CD1c-positive myeloid dendritic cell (primary cell): Measurements from ENCODE around the gene ZFY.
"Not testable (repeated sequence)": the region's sequence is repeated elsewhere in the genome, so short reads cannot be mapped to it uniquely, and the experiment has no call there.

ENCODE experiments used
- DNase-seq: peaks from one replicate; pipeline ENCODE4 v3.0.0-alpha.2; 2016; ENCODE audit errors: extremely low spot score

The ZFY gene

DNA sequence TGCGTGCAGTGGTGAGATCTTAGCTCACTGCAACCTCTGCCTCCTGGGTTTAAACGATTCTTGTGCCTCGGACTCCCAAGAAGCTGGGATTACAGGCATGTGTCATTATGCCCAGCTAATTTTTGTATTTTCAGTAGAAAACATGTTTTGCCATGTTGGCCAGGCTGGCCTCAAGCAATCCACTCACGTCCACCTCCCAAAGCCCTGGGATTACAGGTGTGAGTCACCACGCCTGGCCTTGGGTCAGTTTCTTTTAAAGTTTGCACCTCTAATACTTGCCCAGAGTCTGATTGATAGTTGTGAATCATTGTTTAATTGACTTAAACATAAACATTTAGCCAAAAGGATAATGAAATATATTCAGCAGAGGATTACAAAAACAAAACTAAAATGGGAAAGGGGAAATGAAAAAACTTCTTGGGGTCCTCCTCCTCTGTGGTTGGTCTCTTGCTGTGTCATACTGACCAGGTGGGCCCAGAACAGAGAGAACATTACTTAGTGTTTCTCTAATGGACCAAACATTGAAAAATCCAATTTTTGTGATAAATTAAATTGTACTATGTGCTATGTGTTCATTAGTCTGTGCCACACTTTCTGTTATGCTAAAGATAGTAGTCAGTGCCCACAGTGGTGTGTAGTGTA lies 38.0 kb downstream of the ZFY start:
- DNase-seq: peak; percentile 14

DNA sequence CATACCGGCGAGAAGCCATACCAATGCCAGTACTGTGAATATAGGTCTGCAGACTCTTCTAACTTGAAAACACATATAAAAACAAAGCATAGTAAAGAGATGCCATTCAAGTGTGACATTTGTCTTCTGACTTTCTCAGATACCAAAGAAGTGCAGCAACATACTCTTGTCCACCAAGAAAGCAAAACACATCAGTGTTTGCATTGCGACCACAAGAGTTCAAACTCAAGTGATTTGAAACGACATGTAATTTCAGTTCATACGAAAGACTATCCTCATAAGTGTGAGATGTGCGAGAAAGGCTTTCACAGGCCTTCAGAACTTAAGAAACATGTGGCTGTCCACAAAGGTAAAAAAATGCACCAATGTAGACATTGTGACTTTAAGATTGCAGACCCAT lies 44.1 kb downstream of the ZFY start:
- DNase-seq: no peak

DNA sequence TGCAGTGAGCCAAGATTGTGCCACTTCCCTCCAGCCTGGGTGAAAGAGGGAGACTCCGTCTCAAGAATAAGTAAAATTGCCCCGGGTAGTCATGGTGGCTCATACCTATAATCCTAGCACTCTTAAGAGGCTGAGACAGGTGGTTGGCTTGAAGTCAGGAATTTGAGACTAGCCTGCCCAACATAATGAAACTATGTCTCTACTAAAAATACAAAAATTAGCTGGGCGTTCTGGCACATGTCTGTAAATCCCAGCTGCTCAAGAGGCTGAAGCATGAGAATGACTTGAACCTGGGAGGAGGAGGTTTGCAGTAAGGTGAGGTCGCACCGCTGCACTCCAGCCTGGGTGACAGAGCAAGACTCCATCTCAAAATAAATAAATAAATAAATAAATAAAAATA lies 49.3 kb downstream of the ZFY start:
- DNase-seq: no peak

DNA sequence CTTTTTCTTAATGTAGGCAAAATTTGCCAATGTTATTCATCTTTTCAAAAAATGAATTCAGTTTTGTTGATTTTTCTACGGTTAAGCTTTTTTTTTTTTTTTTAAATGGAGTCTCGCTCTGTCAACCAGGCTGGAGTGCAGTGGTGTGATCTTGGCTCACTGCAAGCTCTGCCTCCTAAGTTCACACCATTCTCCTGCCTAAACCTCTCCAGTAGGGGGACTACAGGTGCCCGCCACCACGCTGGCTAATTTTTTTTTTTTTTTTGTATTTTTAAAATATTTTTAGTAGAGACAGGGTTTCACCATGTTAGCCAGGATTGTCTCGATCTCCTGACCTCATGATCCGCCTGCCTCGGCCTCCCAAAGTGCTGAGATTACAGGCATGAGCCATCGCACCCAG lies 52.0 kb downstream of the ZFY start:
- not testable (repeated sequence) for DNase-seq

DNA sequence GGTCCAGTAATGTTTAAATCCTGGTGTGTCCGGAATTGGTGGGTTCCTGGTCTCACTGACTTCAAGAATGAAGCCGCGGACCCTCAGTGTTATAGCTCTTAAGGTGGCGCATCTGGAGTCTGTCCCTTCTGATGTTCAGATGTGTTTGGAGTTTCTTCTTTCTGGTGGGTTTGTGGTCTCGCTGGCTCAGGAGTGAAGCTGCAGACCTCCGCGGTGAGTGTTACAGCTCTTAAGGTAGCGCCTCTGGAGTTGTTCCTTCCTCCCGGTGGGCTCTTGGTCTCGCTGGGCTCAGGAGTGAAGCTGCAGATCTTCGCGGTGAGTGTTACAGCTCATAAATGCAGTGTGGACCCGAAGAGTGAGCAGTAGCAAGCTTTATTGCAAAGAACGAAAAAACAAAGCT lies 62.2 kb downstream of the ZFY start:
- not testable (repeated sequence) for DNase-seq

DNA sequence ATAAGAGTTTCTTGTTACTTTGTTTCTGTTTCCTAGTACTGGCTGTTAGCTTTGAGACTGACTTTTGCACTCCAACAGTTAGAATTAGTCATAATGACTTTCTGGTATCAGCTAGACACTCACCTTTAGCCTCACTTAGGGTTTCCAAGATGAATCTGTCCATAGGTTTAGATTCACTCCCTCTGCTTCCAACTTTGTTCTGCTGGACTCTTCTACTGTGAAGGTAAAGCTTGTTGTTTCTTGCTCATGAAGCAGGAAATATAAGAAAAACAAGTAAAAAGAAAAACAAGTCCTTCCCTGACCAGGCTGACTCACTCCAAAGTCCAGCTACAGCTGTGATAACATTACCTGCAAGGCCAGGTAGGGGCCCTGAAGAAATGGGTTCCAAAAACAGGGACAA lies 67.0 kb downstream of the ZFY start:
- DNase-seq: no peak

DNA sequence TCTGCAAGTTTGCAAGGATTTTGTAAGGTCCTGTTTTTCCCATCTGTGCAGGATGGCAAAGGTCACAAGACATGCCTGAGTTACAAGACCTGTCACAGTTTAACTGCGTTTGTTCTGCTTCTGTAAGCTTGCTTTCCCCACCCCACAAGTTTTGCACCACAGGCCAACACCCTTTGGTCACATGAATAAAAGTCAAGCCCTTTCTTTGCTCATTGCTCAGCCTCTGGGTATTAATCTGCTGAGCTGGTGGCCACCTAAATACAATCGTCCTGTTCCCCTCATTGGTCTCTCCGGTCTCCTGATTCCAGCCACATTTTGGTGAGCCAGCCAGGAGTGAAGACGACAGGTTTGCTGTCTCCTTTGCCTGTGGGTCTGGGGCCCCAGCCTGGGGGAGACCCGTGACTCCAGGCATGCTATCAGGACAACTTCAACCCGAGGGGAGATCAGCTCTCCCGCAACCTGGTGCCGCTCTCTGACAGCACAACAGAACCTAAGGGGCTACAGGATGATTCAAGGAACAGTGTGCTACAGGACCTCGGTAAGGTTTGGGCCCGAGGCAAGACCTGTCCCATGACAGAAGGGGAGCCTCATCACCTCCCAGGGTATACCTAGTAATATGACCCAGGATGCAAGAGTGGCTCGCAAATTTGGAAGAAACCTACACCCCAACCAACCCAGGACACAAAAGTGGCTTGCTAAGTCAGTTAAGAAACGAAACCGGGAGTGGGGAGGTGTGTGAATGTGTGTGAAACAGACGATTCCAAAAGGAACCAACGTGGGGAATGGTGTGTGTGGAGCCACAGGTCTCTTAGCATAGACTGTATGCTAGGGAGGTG lies 67.7 kb downstream of the ZFY start:
- DNase-seq: peak; percentile 66

DNA sequence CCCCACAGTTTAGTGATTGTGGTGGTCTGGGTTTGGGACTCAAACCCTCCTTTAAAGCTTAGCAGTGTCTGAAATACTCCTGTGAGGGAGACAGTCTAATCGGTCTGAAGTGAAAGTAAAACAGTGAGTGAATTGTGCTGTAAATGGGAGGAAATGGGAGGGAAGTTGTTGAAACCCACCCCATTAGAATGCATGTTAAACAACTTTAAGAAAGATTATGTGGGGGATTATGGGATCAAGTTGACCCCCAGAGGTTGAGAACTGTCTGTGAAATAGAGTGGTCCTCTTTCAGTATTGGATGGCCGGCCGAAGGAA lies 68.3 kb downstream of the ZFY start:
- DNase-seq: no peak

DNA sequence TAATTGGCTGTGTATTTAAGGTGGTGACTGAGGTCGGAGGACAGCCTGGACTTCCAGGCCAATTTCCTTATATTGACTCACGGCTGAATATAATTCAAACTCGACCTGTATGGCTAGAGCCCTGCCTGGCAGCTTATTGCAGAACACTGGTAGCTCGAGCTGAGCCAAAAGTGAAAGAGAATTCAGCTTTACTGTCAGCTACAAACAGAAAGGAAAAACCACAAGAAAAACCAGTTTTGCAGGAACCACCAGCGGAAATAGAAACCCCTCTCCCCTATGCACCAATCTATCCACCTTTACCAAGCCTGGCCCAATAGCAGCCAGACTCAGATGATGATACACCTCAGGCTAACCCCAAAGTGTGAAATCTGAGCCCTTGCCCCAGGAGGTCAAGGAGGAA lies 68.7 kb downstream of the ZFY start:
- peak; percentile 13 for DNase-seq

DNA sequence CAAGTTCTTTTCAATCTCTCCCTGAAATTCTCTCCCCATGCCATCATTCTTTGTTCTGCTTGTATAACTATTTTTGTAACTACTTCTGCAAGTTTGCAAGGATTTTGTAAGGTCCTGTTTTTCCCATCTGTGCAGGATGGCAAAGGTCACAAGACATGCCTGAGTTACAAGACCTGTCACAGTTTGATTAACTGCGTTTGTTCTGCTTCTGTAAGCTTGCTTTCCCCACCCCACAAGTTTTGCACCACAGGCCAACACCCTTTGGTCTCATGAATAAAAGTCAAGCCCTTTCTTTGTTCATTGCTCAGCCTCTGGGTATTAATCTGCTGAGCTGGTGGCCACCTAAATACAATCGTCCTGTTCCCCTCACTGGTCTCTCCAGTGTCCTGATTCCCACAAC lies 70.8 kb downstream of the ZFY start:
- peak; percentile 41 for DNase-seq

DNA sequence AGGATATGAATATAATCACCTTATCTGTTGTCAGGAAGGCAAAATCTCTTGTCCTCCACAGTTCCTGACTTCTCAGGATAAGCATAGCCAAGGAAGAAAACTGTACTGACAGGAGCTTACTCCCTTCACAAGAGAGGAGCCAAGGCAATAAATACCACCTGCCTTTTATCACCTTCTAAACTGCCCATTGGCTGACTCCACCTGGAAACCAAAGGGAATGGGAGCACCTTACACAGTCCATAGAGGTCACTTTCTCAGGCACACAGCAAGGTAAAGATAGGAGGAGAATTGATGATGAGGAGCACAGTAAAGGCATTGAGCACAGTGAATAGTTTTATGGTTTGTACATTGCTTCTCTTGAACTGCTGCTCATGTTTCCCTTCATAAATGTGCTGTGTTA lies 72.8 kb downstream of the ZFY start:
- DNase-seq: no peak

DNA sequence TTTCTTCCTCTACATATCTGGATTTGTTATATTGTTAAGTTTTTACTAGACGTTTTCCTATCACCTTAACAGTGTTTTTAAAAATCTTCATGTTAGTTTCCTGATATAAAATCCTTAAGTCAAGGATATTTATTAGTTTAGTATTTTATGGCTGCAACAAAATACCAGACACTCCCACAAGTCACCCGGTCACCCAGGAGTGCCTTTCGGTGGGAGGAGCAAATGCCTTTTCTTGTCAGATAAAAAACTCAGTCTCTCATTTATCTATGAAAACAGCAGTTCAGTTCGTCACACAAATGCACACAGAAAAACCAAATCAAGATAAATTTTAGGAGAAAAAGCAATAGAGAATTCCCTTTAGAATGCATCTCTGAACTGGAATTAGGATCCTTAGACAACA lies 77.0 kb downstream of the ZFY start:
- no peak for DNase-seq

DNA sequence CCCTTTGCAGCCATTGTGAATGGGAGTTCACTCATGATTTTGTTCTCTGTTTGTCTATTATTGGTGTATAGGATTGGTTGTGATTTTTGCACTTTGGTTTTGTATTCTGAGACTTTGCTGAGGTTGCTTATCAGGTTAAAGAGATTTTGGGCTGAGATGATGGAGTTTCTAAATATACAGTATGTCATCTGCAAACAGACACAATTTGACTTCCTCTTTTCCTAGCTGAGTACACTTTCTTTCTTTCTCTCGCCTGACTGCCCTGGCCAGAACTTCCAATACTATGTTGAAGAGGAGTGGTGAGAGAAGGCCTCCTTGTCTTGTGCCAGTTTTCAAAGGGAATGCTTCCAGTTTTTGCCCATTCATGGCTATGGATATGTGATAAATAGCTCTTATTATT lies 81.4 kb downstream of the ZFY start:
- peak; percentile 8 for DNase-seq

DNA sequence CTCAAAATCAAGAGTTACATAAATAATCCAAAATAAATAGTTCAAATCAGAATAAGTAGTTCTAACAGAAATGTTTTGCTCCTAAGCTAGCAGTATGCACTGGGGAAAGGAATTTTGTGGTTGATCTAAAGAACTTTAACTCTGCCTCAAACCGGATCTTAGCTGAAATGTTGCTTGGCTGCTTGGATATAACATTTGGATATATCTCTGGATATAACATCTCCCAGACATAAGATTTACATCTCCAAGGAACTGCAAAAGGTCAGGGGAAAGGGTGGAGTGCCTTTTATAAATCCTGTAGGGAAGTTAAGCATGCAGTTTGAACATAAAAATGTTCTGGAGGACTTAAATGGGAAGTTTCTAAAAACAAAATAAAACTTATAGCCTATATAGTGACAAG lies 83.4 kb downstream of the ZFY start:
- DNase-seq: no peak

DNA sequence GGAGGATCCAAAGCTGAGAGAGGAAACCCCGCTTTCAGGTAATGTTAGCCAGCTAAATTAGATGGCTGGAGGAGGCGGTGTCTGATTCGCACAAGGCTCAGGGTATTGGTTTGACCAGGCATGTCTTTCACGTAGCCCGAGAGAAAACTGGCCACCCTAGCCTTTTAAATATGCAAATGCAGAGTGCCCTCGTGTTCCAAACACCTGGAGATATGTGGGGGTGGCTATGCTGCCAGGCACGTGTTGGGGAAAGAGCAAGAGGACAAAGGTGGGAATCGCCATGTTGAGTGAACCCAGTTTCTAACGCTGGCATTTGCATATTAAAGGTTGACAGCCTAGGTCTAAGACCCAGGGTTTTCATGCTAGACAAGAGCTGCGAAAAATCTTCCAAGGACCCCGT lies 84.4 kb downstream of the ZFY start:
- DNase-seq: no peak

DNA sequence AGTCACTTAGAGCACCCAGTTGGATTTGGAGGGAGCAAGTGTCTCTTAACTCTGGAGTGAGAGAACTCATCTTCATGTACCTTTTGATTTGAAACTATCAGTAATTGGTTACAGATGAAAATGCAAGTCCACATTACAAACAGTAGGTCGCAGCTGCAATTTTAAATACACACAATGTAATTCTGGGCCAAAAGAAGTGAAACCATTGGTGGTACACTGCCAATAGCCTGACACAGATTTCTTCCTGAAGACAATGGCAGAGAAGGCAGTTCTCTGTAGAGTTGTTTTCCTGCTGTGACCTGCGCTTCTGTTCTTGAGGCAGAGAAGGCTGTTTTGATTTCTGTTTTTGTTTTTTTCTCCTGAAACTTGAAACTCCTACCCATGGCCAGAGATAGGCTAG lies 86.0 kb downstream of the ZFY start:
- no peak for DNase-seq

DNA sequence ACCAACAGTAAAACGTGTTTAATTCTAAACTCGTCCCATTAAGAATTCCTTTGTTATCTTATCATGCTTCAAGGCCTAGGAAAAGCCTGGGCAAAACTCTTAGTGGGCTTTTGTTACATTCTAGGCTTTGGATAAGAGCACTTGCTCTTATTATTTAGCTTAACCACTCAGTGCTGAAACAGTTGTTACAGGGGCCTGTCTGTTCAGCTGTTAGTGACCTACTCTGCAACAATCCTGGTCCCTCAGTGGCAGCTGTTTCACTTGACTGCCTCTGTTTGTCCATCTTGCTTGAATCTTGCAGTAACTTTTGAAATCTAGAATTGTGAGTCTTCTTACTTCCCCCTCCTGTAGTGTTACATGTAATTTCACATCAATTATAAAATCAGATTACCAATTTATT lies 88.4 kb downstream of the ZFY start:
- DNase-seq: no peak

DNA sequence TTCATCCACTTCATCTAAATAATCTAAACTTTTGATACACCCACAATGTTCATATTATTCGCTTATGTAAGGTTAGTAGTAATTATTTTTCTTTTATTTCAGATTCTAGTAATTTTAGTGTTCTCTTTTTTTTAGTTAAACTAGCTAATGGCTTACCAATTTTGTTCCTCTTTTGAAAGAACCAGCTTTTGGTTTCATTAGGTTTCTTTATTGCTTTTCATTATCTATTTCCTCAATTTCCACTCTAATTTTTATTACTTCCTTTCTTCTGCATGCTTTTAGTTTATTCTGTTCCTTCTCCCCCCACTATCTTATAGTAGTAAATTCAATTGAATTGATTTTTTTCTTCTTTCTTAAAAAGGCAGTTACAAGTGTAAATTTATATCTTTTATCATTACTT lies 90.2 kb downstream of the ZFY start:
- DNase-seq: peak; percentile 17
